Panc1 (cell line): ENCODE results near the gene CACNA2D4.

Experiments
- POLR2AphosphoS5 ChIP-seq: IDR thresholded peaks from 2 replicates; pipeline ENCODE4 v1.6.1; 2012; ENCODE audit warnings: mild to moderate bottlenecking, low read depth, low read length, moderate library complexity
- TF ChIP-seq, protein P1 (sequence below): fragments of 450-650 bp; IDR thresholded peaks from 2 replicates; pipeline ENCODE4 v1.5.1; 2017; ENCODE audit warnings: mild to moderate bottlenecking
- TF ChIP-seq, protein P2 (sequence below), 2 experiments: IDR thresholded peaks; 2 replicates each; pipeline ENCODE4 v1.6.1; 2011 to 2012; ENCODE audit warnings: low read depth in 2 of 2, control low read depth in 1 of 2, low read length in 1 of 2, mild to moderate bottlenecking in 1 of 2, moderate library complexity in 1 of 2; ENCODE audit not compliant: insufficient read depth in 1 of 2

DNA sequence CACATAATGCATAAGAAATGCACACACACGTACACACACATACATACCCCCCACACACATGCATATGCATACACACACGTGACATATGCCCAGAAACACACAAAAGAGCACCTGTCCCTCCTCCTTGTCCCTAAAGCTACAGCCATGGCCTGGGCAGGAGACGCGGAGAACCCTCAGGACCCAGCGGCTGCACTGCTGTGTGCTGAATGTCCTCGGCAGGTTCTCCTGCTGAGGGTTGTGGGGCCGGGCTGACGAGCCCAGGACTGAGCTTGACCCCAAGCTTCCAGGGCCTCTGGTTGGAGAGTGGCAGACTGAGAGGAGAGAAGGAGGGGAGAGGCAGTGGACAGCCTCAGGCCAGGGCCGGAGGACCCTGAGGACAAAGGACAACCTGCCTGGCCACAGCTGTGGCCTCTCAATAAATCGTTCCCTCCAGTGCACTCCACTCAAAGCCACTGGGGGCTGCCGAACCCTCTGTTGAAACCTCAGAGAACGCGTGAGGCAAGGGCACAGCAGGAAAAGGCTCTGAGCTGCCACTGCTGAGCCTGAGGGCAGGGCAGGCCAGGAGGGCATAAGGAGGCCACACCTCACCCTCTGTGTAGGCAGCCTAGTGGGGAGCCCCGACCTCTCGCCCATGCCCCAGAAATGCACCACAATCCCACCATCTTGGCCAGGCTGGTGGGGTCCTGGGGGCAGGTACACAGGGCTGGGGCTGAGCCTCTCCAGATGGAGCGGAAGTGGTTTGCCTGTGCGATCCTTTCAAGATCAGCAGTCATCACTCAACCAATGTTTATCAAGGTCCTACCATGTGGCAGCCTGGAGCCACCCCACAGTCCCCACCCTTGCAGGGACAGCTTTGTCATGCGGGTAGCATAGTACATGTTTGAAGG lies 3.1 kb downstream of the CACNA2D4 start:
- TF ChIP-seq, protein P1, sequence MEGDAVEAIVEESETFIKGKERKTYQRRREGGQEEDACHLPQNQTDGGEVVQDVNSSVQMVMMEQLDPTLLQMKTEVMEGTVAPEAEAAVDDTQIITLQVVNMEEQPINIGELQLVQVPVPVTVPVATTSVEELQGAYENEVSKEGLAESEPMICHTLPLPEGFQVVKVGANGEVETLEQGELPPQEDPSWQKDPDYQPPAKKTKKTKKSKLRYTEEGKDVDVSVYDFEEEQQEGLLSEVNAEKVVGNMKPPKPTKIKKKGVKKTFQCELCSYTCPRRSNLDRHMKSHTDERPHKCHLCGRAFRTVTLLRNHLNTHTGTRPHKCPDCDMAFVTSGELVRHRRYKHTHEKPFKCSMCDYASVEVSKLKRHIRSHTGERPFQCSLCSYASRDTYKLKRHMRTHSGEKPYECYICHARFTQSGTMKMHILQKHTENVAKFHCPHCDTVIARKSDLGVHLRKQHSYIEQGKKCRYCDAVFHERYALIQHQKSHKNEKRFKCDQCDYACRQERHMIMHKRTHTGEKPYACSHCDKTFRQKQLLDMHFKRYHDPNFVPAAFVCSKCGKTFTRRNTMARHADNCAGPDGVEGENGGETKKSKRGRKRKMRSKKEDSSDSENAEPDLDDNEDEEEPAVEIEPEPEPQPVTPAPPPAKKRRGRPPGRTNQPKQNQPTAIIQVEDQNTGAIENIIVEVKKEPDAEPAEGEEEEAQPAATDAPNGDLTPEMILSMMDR = no peak
- no peak for TF ChIP-seq POLR2AphosphoS5
- TF ChIP-seq, protein P2, sequence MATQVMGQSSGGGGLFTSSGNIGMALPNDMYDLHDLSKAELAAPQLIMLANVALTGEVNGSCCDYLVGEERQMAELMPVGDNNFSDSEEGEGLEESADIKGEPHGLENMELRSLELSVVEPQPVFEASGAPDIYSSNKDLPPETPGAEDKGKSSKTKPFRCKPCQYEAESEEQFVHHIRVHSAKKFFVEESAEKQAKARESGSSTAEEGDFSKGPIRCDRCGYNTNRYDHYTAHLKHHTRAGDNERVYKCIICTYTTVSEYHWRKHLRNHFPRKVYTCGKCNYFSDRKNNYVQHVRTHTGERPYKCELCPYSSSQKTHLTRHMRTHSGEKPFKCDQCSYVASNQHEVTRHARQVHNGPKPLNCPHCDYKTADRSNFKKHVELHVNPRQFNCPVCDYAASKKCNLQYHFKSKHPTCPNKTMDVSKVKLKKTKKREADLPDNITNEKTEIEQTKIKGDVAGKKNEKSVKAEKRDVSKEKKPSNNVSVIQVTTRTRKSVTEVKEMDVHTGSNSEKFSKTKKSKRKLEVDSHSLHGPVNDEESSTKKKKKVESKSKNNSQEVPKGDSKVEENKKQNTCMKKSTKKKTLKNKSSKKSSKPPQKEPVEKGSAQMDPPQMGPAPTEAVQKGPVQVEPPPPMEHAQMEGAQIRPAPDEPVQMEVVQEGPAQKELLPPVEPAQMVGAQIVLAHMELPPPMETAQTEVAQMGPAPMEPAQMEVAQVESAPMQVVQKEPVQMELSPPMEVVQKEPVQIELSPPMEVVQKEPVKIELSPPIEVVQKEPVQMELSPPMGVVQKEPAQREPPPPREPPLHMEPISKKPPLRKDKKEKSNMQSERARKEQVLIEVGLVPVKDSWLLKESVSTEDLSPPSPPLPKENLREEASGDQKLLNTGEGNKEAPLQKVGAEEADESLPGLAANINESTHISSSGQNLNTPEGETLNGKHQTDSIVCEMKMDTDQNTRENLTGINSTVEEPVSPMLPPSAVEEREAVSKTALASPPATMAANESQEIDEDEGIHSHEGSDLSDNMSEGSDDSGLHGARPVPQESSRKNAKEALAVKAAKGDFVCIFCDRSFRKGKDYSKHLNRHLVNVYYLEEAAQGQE (IDR thresholded peaks at IDR 0.05; ENCODE audit: insufficient read depth in 1 of 2, low read depth in 2 of 2, low read length in 1 of 2) = no peak
